HG03520 (cell line): Measurements from ENCODE around the gene SS18L1.
A peak's percentile ranks its signal among the peaks of the same experiment; 100 is the strongest.

Experiments
- ATAC-seq: cut with Tn5 transposase; IDR thresholded peaks from one replicate; pipeline ENCODE4 v1.9.1; 2021; ENCODE audit warnings: mild to moderate bottlenecking, moderate library complexity; ENCODE audit not compliant: unreplicated experiment

Gene SS18L1

DNA sequence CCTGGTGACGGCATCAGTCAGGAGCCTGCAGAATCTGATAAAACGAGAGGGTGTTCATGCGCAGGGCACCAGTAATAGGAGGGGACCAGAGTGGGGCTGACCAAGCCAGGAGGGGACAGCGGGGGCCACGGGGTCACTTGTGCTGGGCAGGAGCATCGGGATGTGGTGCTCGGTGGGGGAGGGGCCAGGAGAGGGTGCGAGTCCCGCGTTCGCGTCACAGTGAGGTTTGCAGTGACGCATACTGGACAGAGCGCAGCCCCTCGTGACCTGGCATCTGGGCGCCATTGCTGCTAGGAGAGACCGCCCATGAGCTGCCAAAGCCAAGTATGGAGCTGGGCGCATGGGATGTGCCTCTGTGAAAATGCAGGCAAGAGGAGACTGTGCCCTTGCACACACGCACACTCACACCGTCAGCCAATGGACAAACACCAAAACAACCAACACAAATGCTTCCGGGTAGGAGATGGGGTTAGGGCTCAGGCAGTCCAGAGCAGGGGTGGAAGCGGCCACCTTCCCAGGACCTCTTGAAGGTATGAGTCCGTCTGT lies 25.4 kb downstream of the SS18L1 start:
- no peak for ATAC-seq

DNA sequence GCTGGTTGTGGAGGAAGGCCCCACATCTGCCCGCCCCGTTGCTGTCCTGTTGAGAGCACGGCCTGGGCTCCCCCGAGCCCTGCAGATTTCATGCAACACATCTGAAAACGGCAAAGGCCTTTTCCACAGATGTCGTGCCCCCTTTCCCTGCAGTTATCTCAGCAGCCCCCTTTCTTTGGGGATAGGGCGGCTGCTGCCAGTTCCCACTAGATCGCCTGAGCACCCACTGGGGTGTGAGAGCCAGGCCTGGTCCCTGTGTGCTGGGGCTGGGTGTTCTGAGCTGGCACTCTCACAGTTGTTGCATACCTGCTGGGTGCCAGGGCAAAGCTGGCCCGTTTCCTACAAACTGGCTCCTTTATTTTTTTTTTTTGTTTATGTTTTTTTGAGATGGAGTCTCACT lies 27.0 kb downstream of the SS18L1 start:
- no peak for ATAC-seq

GRCh38 chr20:62171245-62171644 lies 27.7 kb downstream of the SS18L1 start:
- ATAC-seq: no peak

- no peak for ATAC-seq
Observed at GRCh38 chr20:62172666-62173065, 29.1 kb downstream of the SS18L1 start.

GRCh38 chr20:62174021-62174804 lies 30.6 kb downstream of the SS18L1 start:
- no peak for ATAC-seq

GRCh38 chr20:62174870-62175624 lies 31.5 kb downstream of the SS18L1 start:
- no peak for ATAC-seq

DNA sequence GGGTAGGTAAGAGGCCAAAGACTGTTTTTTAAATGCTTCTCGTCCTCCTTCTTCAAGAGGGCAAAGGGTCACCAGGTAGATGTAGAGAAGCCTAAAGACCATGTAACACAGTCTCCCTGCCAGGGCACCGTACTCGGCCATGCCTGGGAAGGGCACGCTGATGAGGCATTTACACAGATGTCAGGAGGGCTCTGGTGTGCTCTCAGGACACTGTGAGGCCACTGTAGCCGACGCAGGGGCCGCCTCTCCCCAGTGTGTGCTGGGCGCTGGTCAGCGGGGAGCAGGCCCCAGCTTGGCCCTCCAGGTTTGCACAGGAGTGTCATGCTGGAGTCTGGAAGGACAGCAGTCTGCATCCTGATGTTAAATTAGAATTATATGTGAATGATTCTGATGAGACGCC lies 32.1 kb downstream of the SS18L1 start:
- ATAC-seq: no peak

- ATAC-seq: no peak
Observed at GRCh38 chr20:62176866-62177265, 33.3 kb downstream of the SS18L1 start.

- ATAC-seq: no peak
Observed at GRCh38 chr20:62177307-62177706, 33.7 kb downstream of the SS18L1 start.

DNA sequence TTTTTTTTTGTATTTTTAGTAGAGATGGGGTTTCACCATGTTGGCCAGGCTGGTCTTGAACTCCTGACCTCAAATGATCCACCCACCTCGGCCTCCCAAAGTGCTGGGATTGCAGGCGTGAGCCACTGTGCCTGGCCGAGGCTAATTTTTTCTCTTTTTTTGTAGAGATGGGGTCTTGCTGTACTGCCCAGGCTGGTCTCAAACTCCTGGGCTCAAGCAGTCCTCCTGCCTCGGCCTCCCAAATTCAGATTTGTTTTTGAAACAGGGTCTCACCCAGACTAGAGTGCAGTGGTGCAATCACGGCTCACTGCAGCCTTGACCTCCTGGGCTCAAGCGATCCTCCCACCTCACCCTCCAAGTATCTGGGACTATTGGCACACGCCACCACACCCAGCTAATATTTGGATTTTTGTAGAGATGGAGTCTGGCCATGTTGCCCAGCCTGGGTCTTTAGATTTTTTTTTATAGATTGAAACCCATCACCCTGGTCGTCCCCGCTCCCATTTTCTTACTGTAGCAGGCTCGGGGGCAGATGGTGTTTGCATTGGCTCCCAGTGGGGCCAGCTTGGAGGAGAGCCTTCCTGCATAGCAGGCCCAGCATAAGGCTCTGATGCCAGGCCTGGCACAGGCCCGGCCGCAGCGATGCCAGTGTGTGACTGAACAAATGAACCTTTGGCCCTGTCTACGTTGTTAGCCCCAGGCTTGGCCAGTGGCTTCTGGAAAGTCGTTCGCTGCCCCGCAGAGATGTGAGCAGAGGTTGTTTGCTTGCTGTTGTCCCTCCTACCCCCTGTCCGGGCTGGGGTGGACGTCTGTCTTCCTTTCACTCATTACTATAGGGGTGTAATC lies 35.0 kb downstream of the SS18L1 start:
- ATAC-seq: no peak

- ATAC-seq: no peak
Observed at GRCh38 chr20:62179162-62179504, 35.6 kb downstream of the SS18L1 start.

DNA sequence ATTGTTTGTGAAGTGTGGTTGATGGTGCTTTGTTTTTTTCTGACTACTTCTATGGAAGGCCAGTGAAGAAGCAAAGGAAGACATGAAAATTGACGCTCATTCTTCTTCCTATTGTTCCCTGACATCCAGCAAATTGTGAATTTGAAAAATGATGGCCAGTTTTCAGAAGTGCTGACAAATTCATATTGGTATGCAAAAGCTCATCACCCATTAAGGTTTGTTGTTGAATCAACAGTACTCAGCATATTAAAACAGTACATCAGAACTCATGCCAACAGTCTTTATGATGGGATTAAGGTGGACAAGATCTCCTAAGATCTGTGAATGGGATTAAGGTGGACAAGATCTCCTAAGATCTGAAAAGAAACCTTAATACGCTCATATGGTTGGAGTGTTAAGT lies 38.2 kb downstream of the SS18L1 start:
- no peak for ATAC-seq

GRCh38 chr20:62182469-62183425 lies 39.2 kb downstream of the SS18L1 start, which contains the start of gene MTG2:
Gene MTG2 (plus strand): TSS chr20:62183028. CDS start chr20:62193421, 10,393 bp downstream.
- ATAC-seq: peak; percentile 93

- ATAC-seq: no peak
Observed at GRCh38 chr20:62183426-62184142, 40.0 kb downstream of the SS18L1 start.

DNA sequence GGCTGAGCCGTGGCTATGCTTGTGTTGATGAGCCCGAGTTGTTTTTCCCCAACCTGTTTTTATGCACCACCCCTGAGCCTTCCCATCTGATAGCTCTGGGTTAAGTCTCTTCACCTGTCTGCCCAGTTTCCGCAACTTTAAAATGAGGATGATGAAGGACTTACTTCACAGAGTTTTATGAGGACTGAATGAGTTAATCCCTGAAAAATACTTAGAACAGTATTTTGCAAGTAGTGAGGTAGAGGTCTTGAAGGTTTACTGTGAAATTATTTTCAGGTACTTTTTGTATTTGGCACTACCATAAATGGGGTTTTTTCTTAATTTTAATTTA lies 42.5 kb downstream of the SS18L1 start:
- no peak for ATAC-seq

DNA sequence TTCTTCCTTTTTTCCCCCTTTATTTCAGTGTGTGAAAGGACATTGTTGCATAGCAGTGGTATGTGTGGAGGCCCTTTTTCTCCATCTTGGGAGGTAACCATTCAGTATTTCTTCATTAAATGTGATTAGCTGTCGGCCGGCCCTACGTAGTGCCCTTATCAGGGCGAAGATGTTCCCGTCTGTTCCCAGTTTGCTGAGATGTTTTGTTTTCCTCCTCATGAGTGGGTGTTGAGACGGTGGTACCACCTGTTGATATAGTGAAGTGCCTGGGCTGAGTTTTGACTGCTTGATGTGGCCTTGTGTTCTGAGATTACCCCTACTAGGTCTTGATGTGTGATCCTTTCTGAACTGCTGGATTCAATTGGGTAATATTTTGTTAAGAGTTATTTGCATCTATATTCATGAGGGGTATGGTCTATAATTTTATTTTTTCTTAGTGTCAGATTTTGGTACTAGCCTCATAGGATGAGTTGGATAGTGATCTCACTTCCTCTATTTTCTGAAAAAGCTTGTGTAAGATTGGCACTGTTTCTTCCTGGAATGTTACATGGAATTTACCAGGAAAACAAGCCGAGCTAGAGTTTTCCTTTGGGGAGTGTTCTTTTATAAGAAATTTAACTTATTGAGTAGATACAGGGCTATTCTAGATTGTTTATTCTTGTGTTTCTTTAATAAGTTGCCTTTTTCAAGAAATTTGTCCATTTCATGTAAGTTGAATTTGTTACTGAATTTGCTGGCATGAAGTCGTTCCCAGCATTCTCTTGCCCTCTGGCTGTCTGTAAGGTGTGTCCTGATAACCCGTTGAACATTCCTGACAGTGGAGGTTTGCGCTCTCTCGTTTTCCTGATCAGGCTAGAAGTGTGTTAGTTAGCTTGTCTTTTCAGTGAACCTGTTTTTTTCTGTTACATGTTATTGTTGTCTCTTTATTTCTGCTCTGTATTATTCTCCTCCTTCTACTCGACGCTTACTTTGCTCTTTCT lies 43.6 kb downstream of the SS18L1 start:
- no peak for ATAC-seq

GRCh38 chr20:62190639-62191411 lies 47.3 kb downstream of the SS18L1 start:
- no peak for ATAC-seq
